GOT3 (cell line): ENCODE data around the gene HES5.
A peak's percentile ranks its signal among the peaks of the same experiment; 100 is the strongest.
"Not testable (repeated sequence)": the region's sequence is repeated elsewhere in the genome, so short reads cannot be mapped to it uniquely, and the experiment has no call there.

Experiments
- DNase-seq: peaks from one replicate; lab custom pipeline; 2025; ENCODE audit warnings: mixed read lengths; lab: John Stamatoyannopoulos, UW

Gene HES5

DNA sequence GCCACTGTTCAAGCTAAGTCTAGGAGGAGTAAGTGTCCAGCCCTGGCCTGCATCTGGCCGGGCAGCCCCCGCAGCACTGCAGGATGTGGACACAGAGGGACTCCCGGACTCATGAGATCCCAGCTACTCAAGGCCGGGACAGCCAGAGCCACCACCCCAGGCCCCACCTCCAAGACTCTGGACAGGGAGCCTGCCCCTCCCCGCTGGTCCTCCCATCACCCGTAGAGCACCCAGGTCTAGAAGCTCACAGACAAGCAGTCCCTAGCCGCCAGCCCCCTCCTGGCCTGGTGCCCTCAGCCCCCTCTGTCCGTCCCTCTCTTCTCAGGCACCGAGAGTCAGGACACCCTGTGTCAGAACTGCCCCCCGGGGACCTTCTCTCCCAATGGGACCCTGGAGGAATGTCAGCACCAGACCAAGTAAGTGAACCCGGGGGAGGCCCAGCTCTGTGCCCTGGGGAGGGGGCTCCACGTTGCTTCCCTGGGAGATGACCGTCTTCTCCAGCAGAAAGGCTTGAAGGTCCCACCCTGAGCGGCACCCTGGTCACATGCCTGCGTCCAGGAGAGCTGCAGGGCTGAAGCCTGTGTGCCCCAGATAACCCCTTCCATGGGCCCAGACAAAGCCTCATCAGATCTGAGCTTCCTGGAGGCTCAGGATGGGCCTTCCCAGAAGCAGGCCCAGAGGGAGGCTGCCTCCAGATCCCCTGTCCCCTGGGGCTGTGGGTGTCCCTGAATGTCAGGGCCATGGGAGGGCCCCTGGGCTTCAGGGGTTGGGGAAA lies 30.4 kb upstream of the HES5 start:
- DNase-seq, result no peak

DNA sequence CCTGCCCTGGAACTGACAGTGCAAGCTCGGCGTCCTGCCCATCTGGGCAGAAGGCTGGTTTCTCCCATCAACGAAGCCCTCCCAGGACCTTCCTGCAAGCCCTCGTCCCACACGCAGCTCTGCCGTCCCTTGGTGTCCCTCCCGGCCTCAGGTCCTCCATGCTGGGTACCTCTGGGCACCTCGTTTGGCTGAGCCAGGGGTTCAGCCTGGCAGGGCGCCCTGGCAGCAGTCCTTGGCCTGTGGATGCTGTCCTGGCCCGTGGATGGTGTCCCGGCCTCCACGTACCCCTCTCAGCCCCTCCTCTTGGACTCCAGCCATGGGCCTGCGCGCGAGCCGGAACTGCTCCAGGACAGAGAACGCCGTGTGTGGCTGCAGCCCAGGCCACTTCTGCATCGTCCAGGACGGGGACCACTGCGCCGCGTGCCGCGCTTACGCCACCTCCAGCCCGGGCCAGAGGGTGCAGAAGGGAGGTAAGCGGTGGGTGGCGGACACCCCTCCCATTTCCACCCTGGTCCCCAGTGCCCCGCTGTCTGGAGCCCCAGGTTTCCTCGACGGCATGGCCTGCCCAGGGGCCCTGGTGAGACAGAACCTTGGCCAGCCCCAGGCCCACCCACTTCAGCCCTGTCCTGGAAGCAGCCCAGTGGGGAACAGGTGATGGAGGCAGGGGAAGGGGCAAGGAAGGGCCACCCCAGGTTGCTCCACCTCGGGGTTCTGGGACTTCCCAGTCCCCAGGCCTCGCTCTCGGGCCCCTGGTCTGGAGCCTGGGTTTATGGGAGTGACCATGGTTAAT lies 29.6 kb upstream of the HES5 start:
- DNase-seq, result no peak

DNA sequence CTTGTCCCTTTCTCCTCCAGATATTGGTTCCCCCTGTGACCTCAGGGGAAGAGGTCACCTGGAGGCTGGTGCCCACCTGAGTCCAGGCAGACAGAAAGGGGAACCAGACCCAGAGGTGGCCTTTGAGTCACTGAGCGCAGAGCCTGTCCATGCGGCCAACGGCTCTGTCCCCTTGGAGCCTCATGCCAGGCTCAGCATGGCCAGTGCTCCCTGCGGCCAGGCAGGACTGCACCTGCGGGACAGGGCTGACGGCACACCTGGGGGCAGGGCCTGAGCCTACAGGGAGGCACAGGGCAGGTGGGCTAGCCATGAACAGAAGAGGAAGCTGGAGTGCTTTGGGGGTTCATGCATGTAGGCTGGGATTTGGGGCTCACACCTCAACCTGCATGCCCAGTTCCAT lies 28.8 kb upstream of the HES5 start:
- DNase-seq, result no peak

DNA sequence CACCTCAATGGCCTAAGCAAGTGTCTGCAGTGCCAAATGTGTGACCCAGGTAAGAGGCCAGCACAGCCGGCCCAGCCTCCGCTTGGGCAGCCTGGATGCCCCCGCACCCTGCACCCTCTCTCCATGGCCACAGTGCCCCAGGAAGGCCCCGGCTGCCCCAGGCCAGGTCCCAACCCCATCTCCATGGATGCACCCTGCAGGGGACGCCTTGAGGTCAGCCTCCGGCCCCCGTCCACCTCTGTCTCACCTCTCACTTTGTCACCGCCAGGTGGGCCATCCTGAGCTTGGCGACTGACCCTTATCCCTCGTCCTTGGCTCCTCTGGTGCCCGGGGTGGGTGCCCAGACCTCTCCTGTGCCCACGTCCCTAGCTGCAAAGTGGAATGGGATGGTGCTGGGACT lies 28.4 kb upstream of the HES5 start:
- DNase-seq, result no peak

DNA sequence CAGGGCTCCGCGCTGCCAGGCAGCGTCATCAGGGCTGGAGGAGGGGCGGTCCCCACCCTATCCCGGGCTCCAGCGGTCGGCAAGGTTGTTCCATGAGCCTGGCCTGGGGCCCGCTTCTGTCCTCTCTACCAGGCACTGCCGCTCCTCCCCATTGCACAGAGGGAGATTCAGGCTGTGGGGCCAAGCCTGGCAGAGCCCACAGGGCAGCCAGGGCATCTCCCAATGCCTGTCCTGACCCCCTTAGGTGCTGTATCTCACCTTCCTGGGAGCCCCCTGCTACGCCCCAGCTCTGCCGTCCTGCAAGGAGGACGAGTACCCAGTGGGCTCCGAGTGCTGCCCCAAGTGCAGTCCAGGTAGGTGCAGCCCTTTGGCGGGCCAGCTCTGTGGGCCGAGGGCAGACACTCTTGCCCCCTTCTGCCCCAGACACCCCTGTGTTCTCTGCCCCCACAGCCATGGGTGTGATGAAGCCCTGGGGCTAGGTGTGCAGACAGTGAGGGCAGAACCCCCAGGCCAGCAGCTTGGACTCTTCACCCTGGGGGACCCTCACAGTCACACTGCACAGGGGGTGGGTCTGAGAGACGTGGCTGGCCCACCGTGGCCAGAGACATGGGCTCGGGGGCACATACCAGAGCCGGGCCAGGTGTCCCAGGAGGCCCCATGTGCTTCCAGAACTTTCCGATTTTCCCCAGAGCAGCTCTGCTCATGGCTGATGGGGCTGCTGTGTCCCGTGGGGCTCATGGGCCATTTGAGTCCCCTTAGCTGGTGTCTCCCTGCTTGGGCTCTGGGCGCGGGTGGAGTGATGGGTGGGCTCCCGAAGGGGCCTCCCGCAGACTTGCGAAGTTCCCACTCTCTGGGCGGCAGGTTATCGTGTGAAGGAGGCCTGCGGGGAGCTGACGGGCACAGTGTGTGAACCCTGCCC lies 27.7 kb upstream of the HES5 start:
- no peak for DNase-seq

DNA sequence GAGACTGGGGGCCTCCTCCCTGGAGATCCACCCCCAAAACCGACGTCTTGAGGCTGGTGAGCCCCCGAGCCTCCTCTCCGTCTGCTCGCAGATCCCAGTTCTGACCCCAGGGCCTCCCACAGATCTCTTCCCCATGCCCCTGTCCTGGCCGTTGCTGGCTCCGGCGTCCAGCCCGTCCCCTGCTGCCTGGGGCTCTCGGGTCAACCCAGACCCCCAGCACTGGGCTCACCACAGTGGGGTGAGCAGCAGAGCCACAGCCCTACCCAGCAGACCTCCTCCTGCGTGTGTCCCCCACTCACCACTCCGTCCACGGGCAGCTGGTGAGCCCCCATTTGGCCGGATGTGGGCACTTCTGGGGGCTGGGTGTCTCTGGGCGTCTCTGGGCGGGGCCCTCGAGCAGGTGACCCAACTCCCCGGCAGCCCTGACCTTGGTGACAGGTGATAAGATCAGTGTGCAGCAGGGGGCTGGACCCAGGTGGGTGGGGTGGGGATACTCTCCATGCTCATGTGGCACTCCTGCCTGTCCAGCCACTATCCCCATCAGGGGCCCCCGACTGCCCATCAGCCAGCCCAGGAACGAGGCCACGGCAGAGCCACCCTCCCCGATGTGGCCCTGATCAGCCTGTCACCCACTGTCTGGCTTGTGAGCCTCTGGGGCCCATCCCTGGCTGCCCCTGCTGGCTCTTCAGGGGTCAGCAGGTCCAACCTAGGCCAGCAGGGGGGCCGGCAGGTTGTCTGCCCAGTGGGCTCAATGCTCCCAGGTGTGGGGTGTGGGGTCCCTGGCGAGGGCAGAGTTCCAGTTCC lies 26.8 kb upstream of the HES5 start:
- no peak for DNase-seq

DNA sequence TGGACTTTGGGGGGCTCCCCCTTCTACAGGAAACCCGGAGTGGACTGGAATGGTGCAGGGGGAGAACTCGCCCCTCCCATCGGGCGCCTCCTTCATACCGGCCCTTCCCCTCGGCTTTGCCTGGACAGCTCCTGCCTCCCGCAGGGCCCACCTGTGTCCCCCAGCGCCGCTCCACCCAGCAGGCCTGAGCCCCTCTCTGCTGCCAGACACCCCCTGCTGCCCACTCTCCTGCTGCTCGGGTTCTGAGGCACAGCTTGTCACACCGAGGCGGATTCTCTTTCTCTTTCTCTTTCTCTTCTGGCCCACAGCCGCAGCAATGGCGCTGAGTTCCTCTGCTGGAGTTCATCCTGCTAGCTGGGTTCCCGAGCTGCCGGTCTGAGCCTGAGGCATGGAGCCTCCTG lies 26.2 kb upstream of the HES5 start, which contains the start of gene TNFRSF14:
Gene TNFRSF14 (plus strand): TSS at position 95 of the 401 bp plus-strand sequence. CDS start 294 bp downstream, at position 389.
- no peak for DNase-seq

DNA sequence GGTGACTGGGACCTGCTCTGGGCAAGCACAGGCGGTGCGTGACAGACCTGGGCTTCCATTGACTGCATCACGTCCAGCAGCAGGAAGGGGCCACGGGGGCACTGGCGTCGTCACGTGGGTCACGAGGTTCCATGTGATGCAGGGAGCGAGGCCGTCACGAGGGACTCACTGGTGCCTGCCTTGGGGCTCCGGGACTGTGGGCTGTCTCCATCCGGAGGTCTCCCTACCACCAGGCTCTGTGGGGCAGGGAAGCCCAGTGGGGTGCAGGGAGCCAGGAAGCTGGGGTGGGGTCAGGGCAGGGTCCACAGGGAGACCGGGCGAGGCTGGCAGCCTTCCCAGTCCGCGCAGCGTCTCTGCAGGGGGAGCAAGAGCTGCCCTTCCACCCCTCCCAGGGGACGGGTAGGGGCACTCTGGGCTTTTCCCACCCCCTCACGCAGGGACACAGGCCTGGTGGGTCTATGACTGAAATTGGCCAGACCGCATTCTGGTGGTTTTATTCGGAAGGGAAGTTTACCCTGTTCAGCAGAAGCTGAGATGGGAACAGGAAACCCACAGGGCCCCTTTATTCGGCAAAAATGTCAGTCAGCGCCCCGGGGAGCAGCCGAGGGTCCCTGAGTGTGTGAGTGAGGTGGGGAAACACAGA lies 25.7 kb upstream of the HES5 start:
- DNase-seq, result no peak

DNA sequence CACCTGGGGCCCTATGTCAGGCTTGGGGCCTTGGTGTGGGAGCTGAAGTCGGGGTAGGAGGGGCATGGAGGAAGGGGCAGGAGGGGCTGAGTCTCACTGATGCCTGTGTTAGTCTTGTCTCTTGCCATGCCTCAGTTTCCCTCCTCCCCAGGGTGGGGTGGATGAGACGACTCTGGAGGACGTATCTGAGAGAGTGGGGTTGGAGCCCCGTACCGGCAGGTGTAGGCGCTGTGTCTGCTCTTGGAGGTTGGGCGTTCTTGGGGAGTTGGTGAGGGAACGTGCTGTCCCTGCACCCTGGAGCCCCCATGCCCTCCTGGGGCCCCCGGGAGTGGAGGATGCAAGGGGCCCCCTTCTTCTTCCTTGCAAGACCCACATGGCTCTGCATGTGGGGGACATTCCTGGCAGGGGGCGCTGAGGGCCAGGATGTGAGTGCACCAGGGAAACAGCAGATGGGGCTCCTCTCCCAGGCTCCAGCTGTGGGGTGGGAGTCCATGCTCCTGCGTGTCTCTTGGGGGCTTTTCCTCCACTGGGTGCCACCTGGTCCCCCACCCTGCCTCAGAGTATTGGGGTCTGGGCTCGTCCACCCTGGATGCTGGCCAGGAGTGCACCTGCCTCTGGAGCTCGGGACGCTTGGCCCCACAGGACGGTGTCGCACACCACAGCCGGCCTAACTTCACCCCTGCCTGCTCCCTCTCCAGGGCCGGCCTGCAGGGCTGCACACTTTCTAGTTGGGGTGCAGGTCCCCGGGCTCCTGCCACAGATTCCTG lies 24.7 kb upstream of the HES5 start:
- DNase-seq, result no peak

DNA sequence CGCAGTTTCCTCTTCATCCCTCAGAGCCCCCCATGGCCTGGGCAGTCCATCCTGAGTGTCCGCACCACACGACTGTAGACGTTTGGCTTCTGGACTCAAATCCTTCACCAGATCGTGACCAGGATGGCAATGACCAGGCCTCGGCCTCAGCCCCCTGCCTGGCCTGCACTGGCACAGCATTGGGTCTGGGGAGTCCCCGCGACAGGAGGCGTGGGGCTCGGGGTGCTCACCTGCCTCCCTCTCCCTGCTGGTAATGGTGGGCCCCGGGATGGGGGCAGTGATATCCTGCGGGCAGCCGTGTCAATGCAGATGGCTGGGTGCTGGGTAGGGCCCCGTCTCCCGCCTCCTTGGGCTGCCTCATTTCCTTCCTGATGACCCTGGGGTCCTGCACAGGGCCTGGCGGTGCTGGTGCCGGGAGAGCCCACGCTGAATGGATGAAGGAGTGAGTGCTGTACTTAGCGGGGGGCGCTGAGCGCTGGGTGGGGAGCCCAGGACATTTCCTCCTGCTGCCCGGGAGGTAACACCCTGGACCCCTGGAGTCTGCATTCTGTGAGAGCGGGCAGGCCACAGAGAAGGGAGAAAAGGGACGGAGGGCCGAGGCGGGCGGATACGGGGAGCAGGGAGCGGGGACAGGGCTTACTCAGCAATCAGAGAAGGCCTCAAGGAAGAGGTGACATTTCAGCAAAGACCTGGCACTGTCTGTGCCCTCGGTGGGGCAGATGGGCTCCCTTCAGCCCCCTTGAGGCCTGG lies 24.0 kb upstream of the HES5 start:
- DNase-seq, result no peak

DNA sequence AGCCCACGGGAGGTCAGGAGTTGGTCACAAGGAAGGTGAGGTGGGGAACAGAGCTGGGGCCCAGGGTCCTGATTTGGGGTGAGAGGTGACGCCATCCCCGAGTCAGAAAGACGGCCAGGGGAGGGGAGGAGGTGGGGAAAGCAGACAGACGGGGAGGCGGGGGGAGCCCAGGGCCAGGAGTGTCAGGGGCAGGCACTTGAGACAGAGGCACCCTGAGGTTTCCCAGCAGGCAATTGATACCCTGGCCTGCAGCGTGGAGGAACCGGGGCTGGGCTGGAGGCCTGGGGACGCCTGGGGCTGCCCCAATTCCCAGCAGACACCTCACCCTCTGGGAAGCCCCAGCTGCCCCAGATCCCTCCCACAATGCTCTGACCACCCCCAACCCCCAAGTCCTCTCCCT lies 23.0 kb upstream of the HES5 start:
- DNase-seq, result not testable (repeated sequence)

DNA sequence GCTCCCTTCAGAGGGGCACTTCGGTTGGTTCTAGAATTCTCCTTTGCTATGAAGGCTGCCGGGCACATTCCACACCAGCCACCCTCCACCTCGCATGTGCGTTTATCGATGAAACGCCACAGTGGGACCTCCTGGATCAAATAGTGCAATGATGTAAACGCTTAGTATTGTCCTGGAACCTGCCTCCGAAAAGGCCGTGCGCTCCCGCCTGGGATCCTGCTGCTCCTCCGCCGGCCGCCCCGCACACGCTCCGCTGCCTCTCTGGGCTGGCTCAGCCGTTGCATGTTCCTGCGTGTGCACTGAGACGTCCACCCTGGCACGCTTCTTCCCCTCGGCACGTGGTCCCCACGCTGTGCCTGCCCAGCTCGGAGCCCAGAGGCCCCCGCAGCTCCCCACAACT lies 22.1 kb upstream of the HES5 start:
- DNase-seq, result no peak

DNA sequence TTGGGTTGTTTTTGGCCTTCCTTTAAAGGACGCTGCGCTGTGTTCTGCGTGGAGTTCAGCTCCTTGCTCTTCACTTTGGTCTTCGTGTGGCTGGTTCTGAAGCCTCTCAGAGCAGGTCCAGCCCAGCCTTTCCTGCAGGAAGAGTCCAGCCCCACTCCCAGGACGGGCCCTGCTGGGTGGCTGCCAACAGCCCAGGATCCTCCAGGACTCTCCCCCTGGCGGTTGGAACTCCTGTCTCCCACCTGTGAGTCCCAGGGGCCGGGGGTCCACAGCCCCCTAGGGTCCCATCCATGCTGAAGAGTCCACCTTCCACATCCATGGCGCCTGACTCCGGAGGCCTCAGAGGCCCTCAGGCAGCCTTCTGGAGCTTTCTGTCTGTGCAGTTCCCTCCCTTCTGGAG lies 21.5 kb upstream of the HES5 start:
- DNase-seq, result not testable (repeated sequence)

DNA sequence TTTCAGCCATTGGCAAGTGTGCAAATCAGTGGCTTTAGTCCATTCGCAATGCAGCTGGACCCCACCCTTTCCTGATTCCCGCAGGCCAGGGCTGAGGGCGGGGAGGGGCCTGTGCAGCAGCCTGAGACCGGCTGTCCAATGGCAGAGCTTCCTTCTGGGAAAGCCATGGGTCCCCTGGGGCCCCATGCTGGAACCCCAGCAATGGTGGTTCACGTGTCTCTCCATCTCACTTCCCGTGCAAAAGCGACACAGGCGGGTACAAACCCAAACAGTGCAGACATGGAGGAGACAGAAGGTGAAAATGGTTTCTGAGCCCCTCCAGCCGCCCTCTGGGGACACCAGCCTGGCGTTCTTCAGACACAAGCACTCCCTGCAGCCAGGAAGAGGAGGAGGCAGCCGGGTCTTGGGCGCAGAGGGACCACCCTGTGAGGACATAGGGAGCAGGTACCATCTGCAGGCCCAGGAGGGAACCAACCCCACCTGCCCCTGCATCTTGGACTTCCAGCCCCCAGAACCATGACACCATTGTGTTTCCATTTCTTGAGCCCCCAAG lies 20.3 kb upstream of the HES5 start:
- DNase-seq, result not testable (repeated sequence)

DNA sequence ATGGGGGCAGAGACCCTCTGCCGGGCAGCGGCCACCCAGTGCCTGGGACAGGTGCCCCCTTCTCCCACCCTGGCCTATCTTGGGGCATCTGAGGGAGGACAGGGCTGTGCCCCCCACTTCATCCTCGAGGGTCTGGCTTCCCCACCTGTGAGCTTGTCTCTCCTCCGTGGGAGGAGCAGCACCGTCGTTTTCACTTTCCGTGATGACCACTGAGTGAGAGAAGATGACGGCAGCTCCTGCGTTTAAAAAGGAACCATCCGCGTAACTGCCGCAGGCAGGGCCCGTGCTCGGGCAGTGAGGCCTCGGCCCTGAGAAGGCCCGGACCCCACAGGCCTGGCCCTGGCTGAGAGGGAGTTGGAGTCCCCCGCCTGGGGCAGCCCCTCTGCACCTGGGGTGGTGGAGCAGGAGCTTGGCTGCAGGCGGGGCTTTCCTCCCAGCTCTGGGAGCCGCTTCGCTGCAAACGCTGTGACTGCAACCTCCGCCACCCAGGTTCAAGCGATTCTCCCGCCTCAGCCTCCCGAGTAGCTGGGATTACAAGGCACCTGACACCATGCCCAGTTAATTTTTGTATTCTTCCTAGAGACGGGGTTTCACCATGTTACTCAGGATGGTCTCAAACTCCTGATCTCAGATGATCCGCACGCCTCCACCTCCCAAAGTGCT lies 19.4 kb upstream of the HES5 start:
- DNase-seq, result not testable (repeated sequence)

DNA sequence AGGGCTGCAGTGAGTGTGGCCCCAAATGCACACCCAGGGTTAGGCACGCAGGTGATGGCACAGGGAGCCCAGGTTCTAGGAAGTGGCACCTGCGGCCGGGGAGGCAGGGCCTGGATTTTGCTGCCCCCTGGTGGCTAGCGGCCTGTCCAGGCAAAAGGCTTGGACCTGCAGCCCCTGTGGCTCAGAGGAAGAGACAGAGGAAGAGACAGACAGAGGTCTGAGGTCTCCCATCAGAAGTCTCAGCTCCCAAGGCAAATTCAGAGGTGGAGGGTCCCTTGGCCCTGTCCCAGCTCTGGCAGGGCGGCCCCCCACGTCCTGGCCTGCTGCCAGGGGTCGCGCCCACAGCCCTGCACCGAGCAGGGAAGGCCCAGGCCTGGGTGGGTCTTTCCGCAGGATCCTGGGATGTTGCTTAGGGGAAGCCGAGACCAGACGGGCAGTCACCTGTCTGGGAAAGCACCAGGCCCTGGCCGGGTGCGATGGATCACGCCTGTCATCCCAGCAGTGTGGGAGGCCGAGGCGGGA lies 18.1 kb upstream of the HES5 start:
- DNase-seq, result peak; percentile 22

DNA sequence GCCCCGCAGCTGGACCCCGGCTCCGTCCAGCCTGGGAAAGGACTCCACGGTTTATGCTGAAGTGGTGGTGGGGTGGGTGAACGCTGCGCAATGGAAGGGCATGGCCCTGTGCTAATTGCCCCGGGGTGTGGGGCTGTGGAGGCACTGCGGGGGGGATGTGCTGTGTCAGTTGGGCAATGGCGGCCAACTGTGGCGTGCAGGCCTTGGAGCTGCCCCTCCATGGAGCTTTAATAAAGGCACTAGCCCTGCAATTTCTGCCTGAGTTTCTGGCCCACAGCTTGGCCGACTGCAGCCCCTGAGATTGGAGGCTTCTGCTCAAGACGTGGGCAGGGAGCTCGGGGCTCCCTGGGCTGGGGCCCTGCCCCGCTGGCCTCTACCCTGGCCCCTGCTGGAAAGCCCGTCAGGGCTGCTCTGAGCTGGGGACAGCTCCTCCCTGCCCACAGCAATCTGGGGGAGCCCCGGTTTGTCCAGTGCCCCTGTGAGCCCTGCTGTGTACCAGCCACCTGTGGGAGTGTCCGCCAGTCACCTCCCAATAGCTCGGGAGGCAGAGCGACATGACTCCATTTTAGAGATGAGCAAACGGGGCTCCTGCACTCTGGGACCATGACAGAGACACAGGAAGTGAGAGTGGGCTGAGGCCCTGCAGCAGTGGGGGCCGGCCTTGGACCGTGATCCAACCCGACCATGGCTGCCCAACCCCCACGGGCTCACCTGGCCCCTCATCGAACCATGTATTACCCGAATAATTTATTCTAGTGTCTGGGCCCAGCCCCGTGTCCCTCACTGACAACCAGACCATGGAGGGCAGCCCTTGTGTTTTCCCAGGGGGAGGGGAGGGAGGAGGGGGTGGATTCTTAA lies 17.4 kb upstream of the HES5 start:
- no peak for DNase-seq
